Left lung (tissue), 10 donors: Measurements from ENCODE around the gene GATA6. TPM values are rescaled to one million over a fixed set of nuclear protein-coding genes. Genes with fewer than 3 reads are reported as not detected.

Experiments used
- ATAC-seq: fragments of 200-7000 bp; cut with Tn5 transposase; one replicate; pipeline ENCODE4 v1.9.1; 2020; ENCODE audit warnings: moderate library complexity
- DNase-seq, 4 donors: peaks; one replicate each; pipeline ENCODE4 v3.0.0-alpha.2; 2013 to 2020
- H3K27ac ChIP-seq, 2 donors: fragments of 200-600 bp; sonication (generic) in 1 of 2; one replicate each; pipeline versions ENCODE4 v1.5.0 to v1.8.0; 2020 to 2021
- H3K27me3 ChIP-seq, 2 donors: fragments of 200-600 bp; sonication (generic) in 1 of 2; one replicate each; pipeline versions ENCODE4 v1.5.0 to v1.8.0; 2020 to 2021
- H3K36me3 ChIP-seq, 2 donors: fragments of 200-600 bp; sonication (generic) in 1 of 2; one replicate each; pipeline versions ENCODE4 v1.5.0 to v1.8.0; 2020 to 2021
- H3K4me1 ChIP-seq, 2 donors: fragments of 200-600 bp; one replicate each; pipeline ENCODE4 v1.8.0; 2021
- H3K4me3 ChIP-seq, 2 donors: fragments of 200-600 bp; sonication (generic) in 1 of 2; one replicate each; pipeline versions ENCODE4 v1.5.0 to v1.8.0; 2020 to 2021; ENCODE audit warnings: mild to moderate bottlenecking in 1 of 2
- H3K9me3 ChIP-seq, 2 donors: fragments of 200-600 bp; sonication (generic) in 1 of 2; one replicate each; pipeline versions ENCODE4 v1.5.0 to v1.8.0; 2020 to 2021
- intact Hi-C, 2 donors: fragments of 100-400 bp; cut with DNase I; formaldehyde crosslinking; loops; one replicate each; pipeline versions ENCODE4 v1.11.2 to v1.14.2; 2022
- polyA plus RNA-seq, 6 donors: library from polyadenylated mRNA; unstranded; fragments of 120-200 nt; gene quantifications; one replicate each; pipeline ENCODE4 v1.2.1, GENCODE V29; 2013; ENCODE audit not compliant: insufficient read length in 6 of 6
- total RNA-seq, 2 donors: library from RNA; stranded (reverse); fragmentation: NEBNext Ultra II Directional; extraction: Animal tissue kit (Norgen Biotek cat#: 25700); gene quantifications; one replicate each; pipeline ENCODE4 v1.2.1, GENCODE V29; 2021
- TF ChIP-seq, protein P1 (sequence below), 2 donors: fragments of 200-600 bp; sonication (generic) in 1 of 2; IDR thresholded peaks; one replicate each; pipeline versions ENCODE4 v1.5.0 to v1.8.0; 2021; ENCODE audit warnings: antibody characterized with exemption in 2 of 2
- donor health status: DM: no; HTN: yes; CAD: no.
- donor health status: DM: no; HTN: no; CAD: no.

Gene GATA6
- total and polyA plus RNA-seq, 8 donors, result 20.6 to 71.3 (median 56.8) TPM

DNA sequence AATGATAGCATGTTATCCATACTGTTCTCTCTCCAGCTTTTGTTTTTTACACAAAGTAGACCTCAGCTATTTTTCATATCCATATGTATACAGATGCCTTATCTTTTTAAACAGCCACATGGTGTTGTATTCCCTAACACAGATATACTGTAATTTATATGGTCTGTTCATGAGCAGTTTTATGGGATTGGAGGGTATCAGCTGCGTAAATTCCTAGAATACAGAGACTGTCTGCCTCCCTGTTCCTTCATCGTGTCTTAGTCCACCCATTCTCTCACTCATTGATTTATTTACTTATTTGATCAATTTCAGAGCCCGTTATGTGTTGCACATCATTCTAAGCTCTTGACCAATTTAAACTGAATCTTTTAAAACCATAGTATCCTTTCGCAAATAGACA, 80.6 kb downstream of the GATA6 start:
- no peak overlapping the region for H3K27ac ChIP-seq
- H3K9me3 ChIP-seq, result no peaks in the 10 kb centered on the region
- H3K36me3 ChIP-seq, result no peaks in the 10 kb centered on the region
- H3K4me1 ChIP-seq, result peaks cover 0 to 4% of the 10 kb centered on the region in 2 donors
- no peak overlapping the region for H3K4me3 ChIP-seq
- no peak for ATAC-seq
- no peaks in the 10 kb centered on the region for H3K27me3 ChIP-seq
- no peak for DNase-seq
- intact Hi-C loops, result no loop called here
- TF ChIP-seq, protein P1, sequence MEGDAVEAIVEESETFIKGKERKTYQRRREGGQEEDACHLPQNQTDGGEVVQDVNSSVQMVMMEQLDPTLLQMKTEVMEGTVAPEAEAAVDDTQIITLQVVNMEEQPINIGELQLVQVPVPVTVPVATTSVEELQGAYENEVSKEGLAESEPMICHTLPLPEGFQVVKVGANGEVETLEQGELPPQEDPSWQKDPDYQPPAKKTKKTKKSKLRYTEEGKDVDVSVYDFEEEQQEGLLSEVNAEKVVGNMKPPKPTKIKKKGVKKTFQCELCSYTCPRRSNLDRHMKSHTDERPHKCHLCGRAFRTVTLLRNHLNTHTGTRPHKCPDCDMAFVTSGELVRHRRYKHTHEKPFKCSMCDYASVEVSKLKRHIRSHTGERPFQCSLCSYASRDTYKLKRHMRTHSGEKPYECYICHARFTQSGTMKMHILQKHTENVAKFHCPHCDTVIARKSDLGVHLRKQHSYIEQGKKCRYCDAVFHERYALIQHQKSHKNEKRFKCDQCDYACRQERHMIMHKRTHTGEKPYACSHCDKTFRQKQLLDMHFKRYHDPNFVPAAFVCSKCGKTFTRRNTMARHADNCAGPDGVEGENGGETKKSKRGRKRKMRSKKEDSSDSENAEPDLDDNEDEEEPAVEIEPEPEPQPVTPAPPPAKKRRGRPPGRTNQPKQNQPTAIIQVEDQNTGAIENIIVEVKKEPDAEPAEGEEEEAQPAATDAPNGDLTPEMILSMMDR (IDR thresholded peaks at IDR 0.05), result no peak

- Histone ChIP-seq H3K4me3 (no peak overlapping the region), H3K27me3 (no peaks in the 10 kb centered on the region), H3K27ac (no peak overlapping the region), H3K4me1 (peaks cover 0 to 4% of the 10 kb centered on the region in 2 donors), H3K9me3 (no peaks in the 10 kb centered on the region), H3K36me3 (no peaks in the 10 kb centered on the region)
- DNase-seq, result no peak
- ATAC-seq, result no peak
- intact Hi-C loops, result no loop called here
- TF ChIP-seq, protein P1 (IDR thresholded peaks at IDR 0.05), result no peak
These were observed 81.2 kb downstream of the GATA6 start for GRCh38 chr18:22250591-22250996.

Other genes with a start within 250 kb of the GATA6 start
- not detected for gene CTAGE1, start 248.3 kb downstream of the GATA6 start, total RNA-seq
- gene CTAGE1, start 248.3 kb downstream of the GATA6 start, polyA plus RNA-seq, result under 1 TPM in 2 of 6 donors, not detected in 4; 0.04 to 0.11 TPM